Sigmoid colon (tissue), 7 donors: ENCODE measurements around the gene TAOK3. TPM values are rescaled to one million over a fixed set of nuclear protein-coding genes. Genes with fewer than 3 reads are reported as not detected.
"Not testable (repeated sequence)": the region's sequence is repeated elsewhere in the genome, so short reads cannot be mapped to it uniquely, and the experiment has no call there.

Experiments
- DNase-seq: peaks from one replicate; pipeline ENCODE4 v3.0.0-alpha.2; 2019
- H3K27ac ChIP-seq, 4 donors: fragments of 200-600 bp; sonication (generic); one replicate each; pipeline ENCODE4 v1.5.1; 2016 to 2019; ENCODE audit warnings: mild to moderate bottlenecking in 1 of 4
- H3K27me3 ChIP-seq, 3 donors: fragments of 200-600 bp; sonication (generic); one replicate each; pipeline ENCODE4 v1.5.1; 2019; ENCODE audit warnings: mild to moderate bottlenecking in 1 of 3
- H3K36me3 ChIP-seq, 4 donors: fragments of 200-600 bp; sonication (generic); one replicate each; pipeline ENCODE4 v1.5.1; 2016 to 2019
- H3K4me1 ChIP-seq, 4 donors: fragments of 200-600 bp; sonication (generic); one replicate each; pipeline ENCODE4 v1.5.1; 2017 to 2019
- H3K4me3 ChIP-seq, 4 donors: fragments of 200-600 bp; sonication (generic); one replicate each; pipeline ENCODE4 v1.5.1; 2017 to 2019; ENCODE audit warnings: mild to moderate bottlenecking in 2 of 4, moderate library complexity in 1 of 4
- H3K9me3 ChIP-seq, 4 donors: fragments of 200-600 bp in 3 of 4; sonication (generic) in 3 of 4; one replicate each; pipeline versions ENCODE4 v1.5.1 to v1.6.1; 2013 to 2019
- CTCF ChIP-seq, 4 experiments: fragments of 450-650 bp in 3 of 4; fragments of 200-600 bp in 1 of 4; IDR thresholded peaks; one replicate each; pipeline ENCODE4 v1.5.1; 2016 to 2019; ENCODE audit warnings: antibody characterized with exemption in 4 of 4, mild to moderate bottlenecking in 3 of 4, moderate library complexity in 2 of 4
- EP300 ChIP-seq, 4 donors: sonication (generic); formaldehyde crosslinking; IDR thresholded peaks; one replicate each; pipeline ENCODE4 v1.6.1; 2017; ENCODE audit warnings: antibody characterized with exemption in 4 of 4
- POLR2A ChIP-seq, 2 donors: fragments of 450-650 bp; IDR thresholded peaks; one replicate each; pipeline ENCODE4 v1.6.1; 2016; ENCODE audit warnings: antibody characterized with exemption in 2 of 2, mild to moderate bottlenecking in 2 of 2, moderate library complexity in 2 of 2
- POLR2AphosphoS5 ChIP-seq, 4 donors: sonication (generic); formaldehyde crosslinking; IDR thresholded peaks; one replicate each; pipeline ENCODE4 v1.6.1; 2017; ENCODE audit warnings: antibody characterized with exemption in 4 of 4
- WGBS, 2 donors: extraction: QIAGEN DNeasy Blood & Tissue Kit; methylation state at CpG; one replicate each; pipeline ENCODE4 v1.1.7; 2013; 5-methylcytosine and 5-hydroxymethylcytosine counted together
- intact Hi-C: fragments of 100-400 bp; cut with DNase I; formaldehyde crosslinking; loops from one replicate; pipeline ENCODE4 v1.15.1; 2023
- polyA plus RNA-seq, 3 donors: library from polyadenylated mRNA; stranded (reverse); fragments of 200-250 nt; gene quantifications; one replicate each; pipeline ENCODE4 v1.2.3, GENCODE V29; 2013
- total RNA-seq, 4 donors: library from RNA; depleted of rRNA; stranded (reverse); fragments of >200 nt; gene quantifications; one replicate each; pipeline ENCODE4 v1.1.0, GENCODE V29; 2016
- donor health status: healthy with polysubstance abuse.
- donor health status: Bipolar disorder and iron deficiency.
- donor health status: healthy.

TAOK3 gene
- total and polyA plus RNA-seq, 7 donors = 18.9 to 66.2 (median 29.4) TPM

- Histone ChIP-seq H3K4me3 (no peak overlapping the region), H3K36me3 (no peaks in the 10 kb centered on the region), H3K27me3 (no peaks in the 10 kb centered on the region), H3K9me3 (no peaks in the 10 kb centered on the region), H3K27ac (no peak overlapping the region), H3K4me1 (peaks cover 0 to 27% (median 17%) of the 10 kb centered on the region in 4 donors)
- TF ChIP-seq CTCF (IDR thresholded peaks at IDR 0.05) = no peak
- intact Hi-C loops = no loop called here
- 56 to 78% methylated on average over 1 of the region's 1 CpG for WGBS, 2 donors
- DNase-seq = no peak
These were observed 16.9 kb downstream of the TAOK3 start for GRCh38 chr12:118355843-118356242.

GRCh38 chr12:118354903-118355302, 17.8 kb downstream of the TAOK3 start:
- no peak for DNase-seq
- Histone ChIP-seq H3K4me3 (no peak overlapping the region), H3K36me3 (no peaks in the 10 kb centered on the region), H3K4me1 (peaks cover 0 to 23% (median 17%) of the 10 kb centered on the region in 4 donors), H3K27ac (no peak overlapping the region), H3K9me3 (no peaks in the 10 kb centered on the region), H3K27me3 (no peaks in the 10 kb centered on the region)
- 85 to 90% methylated on average over 1 of the region's 1 CpG for WGBS, 2 donors
- TF ChIP-seq CTCF (IDR thresholded peaks at IDR 0.05) = no peak
- no peak for TF ChIP-seq POLR2A (IDR thresholded peaks at IDR 0.05)
- TF ChIP-seq EP300 (IDR thresholded peaks at IDR 0.05) = no peak
- no peak for TF ChIP-seq POLR2AphosphoS5 (IDR thresholded peaks at IDR 0.05)
- intact Hi-C loops = no loop called here

- H3K9me3 ChIP-seq, intact Hi-C loops, H3K27ac ChIP-seq, H3K36me3 ChIP-seq, DNase-seq, H3K4me3 ChIP-seq, H3K27me3 ChIP-seq: not testable (repeated sequence)
- H3K4me1 ChIP-seq = peaks cover 0 to 23% (median 17%) of the 10 kb centered on the region in 4 donors
- 88 to 98% methylated on average over 4 of the region's 4 CpGs for whole genome bisulfite sequencing, 2 donors
These were observed 18.2 kb downstream of the TAOK3 start for GRCh38 chr12:118354503-118354902.

GRCh38 chr12:118353721-118354120, 19.0 kb downstream of the TAOK3 start:
- WGBS, 2 donors = 87 to 90% methylated on average over 4 of the region's 4 CpGs
- no peaks in the 10 kb centered on the region for H3K9me3 ChIP-seq
- H3K27ac ChIP-seq = no peak overlapping the region
- TF ChIP-seq CTCF (IDR thresholded peaks at IDR 0.05) (no peak), EP300 (IDR thresholded peaks at IDR 0.05) (no peak), POLR2A (IDR thresholded peaks at IDR 0.05) (no peak), POLR2AphosphoS5 (IDR thresholded peaks at IDR 0.05) (no peak)
- no peak for DNase-seq
- peaks cover 0 to 23% (median 17%) of the 10 kb centered on the region in 4 donors for H3K4me1 ChIP-seq
- intact Hi-C loops = no loop called here
- H3K4me3 ChIP-seq = no peak overlapping the region
- H3K36me3 ChIP-seq = no peaks in the 10 kb centered on the region
- H3K27me3 ChIP-seq = no peaks in the 10 kb centered on the region

GRCh38 chr12:118350908-118351559, 21.7 kb downstream of the TAOK3 start:
- no peaks in the 10 kb centered on the region for H3K36me3 ChIP-seq
- H3K4me3 ChIP-seq = no peak overlapping the region
- no peaks in the 10 kb centered on the region for H3K9me3 ChIP-seq
- H3K27me3 ChIP-seq = no peaks in the 10 kb centered on the region
- TF ChIP-seq POLR2A (IDR thresholded peaks at IDR 0.05) (no peak), CTCF (IDR thresholded peaks at IDR 0.05) (no peak), EP300 (IDR thresholded peaks at IDR 0.05) (no peak), POLR2AphosphoS5 (IDR thresholded peaks at IDR 0.05) (no peak)
- H3K27ac ChIP-seq = no peak overlapping the region
- DNase-seq = no peak
- intact Hi-C loops = no loop called here
- 78 to 91% methylated on average over 6 of the region's 6 CpGs for WGBS, 2 donors
- peaks cover 0 to 18% (median 2%) of the 10 kb centered on the region in 4 donors for H3K4me1 ChIP-seq
